ENCODE results near the gene PRXL2B.

PRXL2B gene

GRCh38 chr1:2558420-2558819, 28.2 kb upstream of the PRXL2B start:
- H3K4me3 ChIP-seq: no peak overlapping the region
- no peaks in the 10 kb centered on the region for H3K27me3 ChIP-seq
- TF ChIP-seq Cebpa-rat (IDR thresholded peaks at IDR 0.05): no peak
- H3K36me3 ChIP-seq: no peaks in the 10 kb centered on the region
- no peaks in the 10 kb centered on the region for H3K9me3 ChIP-seq
- no peak overlapping the region for H3K27ac ChIP-seq
- no peak overlapping the region for H3K9ac ChIP-seq
- H3K4me1 ChIP-seq: peaks cover 93% of the 10 kb centered on the region
- peak overlapping the region; percentile 99 for H3K4me2 ChIP-seq
- no peaks in the 10 kb centered on the region for H4K20me1 ChIP-seq

GRCh38 chr1:2558861-2559260, 27.7 kb upstream of the PRXL2B start:
- H3K9me3 ChIP-seq: no peaks in the 10 kb centered on the region

GRCh38 chr1:2559509-2560298, 26.9 kb upstream of the PRXL2B start:
- H3K36me3 ChIP-seq: no peaks in the 10 kb centered on the region
- TF ChIP-seq Cebpa-rat (IDR thresholded peaks at IDR 0.05): no peak
- H3K9ac ChIP-seq: no peak overlapping the region
- H3K4me3 ChIP-seq: no peak overlapping the region
- H3K27me3 ChIP-seq: no peaks in the 10 kb centered on the region
- no peaks in the 10 kb centered on the region for H3K9me3 ChIP-seq
- H3K4me2 ChIP-seq: peak overlapping the region; percentile 92; the same call in 1 of the 2 replicates
- H3K27ac ChIP-seq: no peak overlapping the region
- H4K20me1 ChIP-seq: no peaks in the 10 kb centered on the region
- peaks cover 95% of the 10 kb centered on the region for H3K4me1 ChIP-seq

More at GRCh38 chr1:2558861-2559260, 27.7 kb upstream of the PRXL2B start:
- H3K4me2 ChIP-seq: no peak overlapping the region; the same call in 1 of the 2 replicates
- H4K20me1 ChIP-seq: no peaks in the 10 kb centered on the region
- no peaks in the 10 kb centered on the region for H3K27me3 ChIP-seq
- no peak overlapping the region for H3K9ac ChIP-seq
- no peak overlapping the region for H3K4me3 ChIP-seq
- no peaks in the 10 kb centered on the region for H3K36me3 ChIP-seq
- peaks cover 95% of the 10 kb centered on the region for H3K4me1 ChIP-seq
- no peak overlapping the region for H3K27ac ChIP-seq
- TF ChIP-seq Cebpa-rat (IDR thresholded peaks at IDR 0.05): no peak

- no peaks in the 10 kb centered on the region for H4K20me1 ChIP-seq
- H3K4me3 ChIP-seq: no peak overlapping the region
- H3K36me3 ChIP-seq: no peaks in the 10 kb centered on the region
- H3K27me3 ChIP-seq: no peaks in the 10 kb centered on the region
- H3K4me2 ChIP-seq: peak overlapping the region; percentile 92
- no peaks in the 10 kb centered on the region for H3K9me3 ChIP-seq
- TF ChIP-seq Cebpa-rat (IDR thresholded peaks at IDR 0.05): no peak
- peak overlapping the region; percentile 57; the same call in 1 of the 2 replicates for H3K9ac ChIP-seq
- H3K27ac ChIP-seq: peak overlapping the region; percentile 61; the same call in 1 of the 2 replicates
- H3K4me1 ChIP-seq: peaks cover 95% of the 10 kb centered on the region
These were observed 26.1 kb upstream of the PRXL2B start for GRCh38 chr1:2560299-2561073.

- no peak for TF ChIP-seq Cebpa-rat (IDR thresholded peaks at IDR 0.05)
- Histone ChIP-seq H3K9ac (0 out of 2 replicates have a peak overlapping the region, but pooled peaks have one; percentile 57), H3K27me3 (no peaks in the 10 kb centered on the region), H3K4me1 (peaks cover 97% of the 10 kb centered on the region), H3K27ac (peak overlapping the region; percentile 61), H4K20me1 (no peaks in the 10 kb centered on the region), H3K9me3 (no peaks in the 10 kb centered on the region), H3K4me2 (peak overlapping the region; percentile 92), H3K36me3 (no peaks in the 10 kb centered on the region), H3K4me3 (no peak overlapping the region)
These were observed 25.1 kb upstream of the PRXL2B start for GRCh38 chr1:2561446-2561845.

- H3K27me3 ChIP-seq: no peaks in the 10 kb centered on the region
- H3K4me1 ChIP-seq: peaks cover 93% of the 10 kb centered on the region
- TF ChIP-seq Cebpa-rat (IDR thresholded peaks at IDR 0.05): no peak
- no peak overlapping the region for H3K4me3 ChIP-seq
- peak overlapping the region; percentile 2; the same call in 1 of the 2 replicates for H3K9ac ChIP-seq
- H3K36me3 ChIP-seq: no peaks in the 10 kb centered on the region
- no peaks in the 10 kb centered on the region for H3K9me3 ChIP-seq
- H4K20me1 ChIP-seq: no peaks in the 10 kb centered on the region
- peak overlapping the region; percentile 92 for H3K4me2 ChIP-seq
- H3K27ac ChIP-seq: peak overlapping the region; percentile 61
These were observed 24.4 kb upstream of the PRXL2B start for GRCh38 chr1:2561898-2562895.

GRCh38 chr1:2563205-2563604, 23.4 kb upstream of the PRXL2B start:
- no peaks in the 10 kb centered on the region for H3K9me3 ChIP-seq
- H3K4me2 ChIP-seq: peak overlapping the region; percentile 92
- peak overlapping the region; percentile 53; the same call in 1 of the 2 replicates for H3K9ac ChIP-seq
- no peak overlapping the region for H3K4me3 ChIP-seq
- H3K27ac ChIP-seq: peak overlapping the region; percentile 66
- no peaks in the 10 kb centered on the region for H3K27me3 ChIP-seq
- no peaks in the 10 kb centered on the region for H3K36me3 ChIP-seq
- H4K20me1 ChIP-seq: no peaks in the 10 kb centered on the region
- H3K4me1 ChIP-seq: peaks cover 83% of the 10 kb centered on the region
- no peak for TF ChIP-seq Cebpa-rat (IDR thresholded peaks at IDR 0.05)

GRCh38 chr1:2564006-2564814, 22.4 kb upstream of the PRXL2B start:
- TF ChIP-seq Cebpa-rat (IDR thresholded peaks at IDR 0.05): no peak
- Histone ChIP-seq H3K36me3 (no peaks in the 10 kb centered on the region), H3K4me3 (no peak overlapping the region), H3K4me1 (peaks cover 83% of the 10 kb centered on the region), H3K4me2 (peak overlapping the region; percentile 92), H3K27ac (peak overlapping the region; percentile 66; the same call in 1 of the 2 replicates), H3K9me3 (no peaks in the 10 kb centered on the region), H4K20me1 (no peaks in the 10 kb centered on the region), H3K27me3 (no peaks in the 10 kb centered on the region), H3K9ac (peak overlapping the region; percentile 53; the same call in 1 of the 2 replicates)
